HepG2 (cell line): ENCODE measurements around the gene EIF6. TPM values are rescaled to one million over a fixed set of nuclear protein-coding genes. Genes with fewer than 3 reads are reported as not detected.

ENCODE experiments used
- ELF1 ChIP-seq: sonication (generic); formaldehyde crosslinking; IDR thresholded peaks from 2 replicates; pipeline ENCODE4 v1.4.0; 2020; ENCODE audit warnings: missing genetic modification reagents
- ELK4 ChIP-seq: sonication (generic); formaldehyde crosslinking; IDR thresholded peaks from 2 replicates; pipeline ENCODE4 v1.9.0; 2021; ENCODE audit warnings: missing genetic modification reagents, borderline replicate concordance
- MYC ChIP-seq: sonication (generic); formaldehyde crosslinking; IDR thresholded peaks from 2 replicates; pipeline ENCODE4 v1.9.0; 2021; ENCODE audit warnings: missing genetic modification reagents, borderline replicate concordance
- PHF8 ChIP-seq: sonication (generic); formaldehyde crosslinking; IDR thresholded peaks from 2 replicates; pipeline ENCODE4 v1.5.0; 2020; ENCODE audit warnings: missing genetic modification reagents
- POLR2AphosphoS2 ChIP-seq: IDR thresholded peaks from 2 replicates; pipeline ENCODE4 v1.6.1; 2011; ENCODE audit warnings: low read depth, low read length, improper control_type of control experiment
- TAF1 ChIP-seq: sonication (generic); formaldehyde crosslinking; IDR thresholded peaks from 2 replicates; pipeline ENCODE4 v1.4.0; 2020; ENCODE audit warnings: missing genetic modification reagents
- ZKSCAN1 ChIP-seq: fragments of 150-350 bp; IDR thresholded peaks from 2 replicates; pipeline ENCODE4 v1.6.1; 2014; ENCODE audit warnings: low read length
- ZNF230 ChIP-seq: sonication (generic); formaldehyde crosslinking; IDR thresholded peaks from 2 replicates; pipeline ENCODE4 v1.4.0; 2020; ENCODE audit warnings: mild to moderate bottlenecking, missing genetic modification reagents
- ZNF687 ChIP-seq: sonication (generic); formaldehyde crosslinking; IDR thresholded peaks from 2 replicates; pipeline ENCODE4 v1.5.1; 2020; ENCODE audit warnings: mild to moderate bottlenecking, missing genetic modification reagents, moderate library complexity
- ZNF83 ChIP-seq: sonication (generic); formaldehyde crosslinking; IDR thresholded peaks from 2 replicates; pipeline ENCODE4 v1.4.0; 2020; ENCODE audit warnings: missing genetic modification reagents, mild to moderate bottlenecking, borderline replicate concordance
- ZNF883 ChIP-seq: sonication (generic); formaldehyde crosslinking; IDR thresholded peaks from 2 replicates; pipeline ENCODE4 v1.5.1; 2020; ENCODE audit warnings: mild to moderate bottlenecking, missing genetic modification reagents; ENCODE audit errors: not compliant biosample characterization
- polyA plus RNA-seq, 8 experiments: library from polyadenylated mRNA; depleted of rRNA in 3 of 8; stranded (reverse) in 7 of 8; unstranded in 1 of 8; fragments of >200 nt; fragmentation: Illumina TruSeq in 4 of 8; extraction: Trizol in 4 of 8; gene quantifications; 2 replicates each; pipeline versions ENCODE4 v1.2.1 to v1.2.3, GENCODE V29; 2011 to 2016; ENCODE audit warnings: low read depth in 4 of 8, missing spikeins in 1 of 8, mixed read lengths in 1 of 8; ENCODE audit not compliant: insufficient read depth in 1 of 8
- total RNA-seq, 5 experiments: library from RNA; depleted of rRNA; stranded (reverse); fragments of >200 nt; fragmentation: Illumina TruSeq; extraction: Trizol; gene quantifications; 2 replicates each; pipeline ENCODE4 v1.2.3, GENCODE V29; 2016; ENCODE audit warnings: low read depth in 1 of 5
- TF ChIP-seq, protein P1 (sequence below): sonication (generic); formaldehyde crosslinking; IDR thresholded peaks from 2 replicates; pipeline ENCODE4 v1.9.0; 2022; ENCODE audit warnings: low read depth, missing genetic modification reagents

The EIF6 gene
- total and polyA plus RNA-seq, 2 of the 13 experiments (the other 11 are each of a cell fraction or from before 2014, with no cell fraction given) = 462 to 466 TPM

- TF ChIP-seq, protein P1, sequence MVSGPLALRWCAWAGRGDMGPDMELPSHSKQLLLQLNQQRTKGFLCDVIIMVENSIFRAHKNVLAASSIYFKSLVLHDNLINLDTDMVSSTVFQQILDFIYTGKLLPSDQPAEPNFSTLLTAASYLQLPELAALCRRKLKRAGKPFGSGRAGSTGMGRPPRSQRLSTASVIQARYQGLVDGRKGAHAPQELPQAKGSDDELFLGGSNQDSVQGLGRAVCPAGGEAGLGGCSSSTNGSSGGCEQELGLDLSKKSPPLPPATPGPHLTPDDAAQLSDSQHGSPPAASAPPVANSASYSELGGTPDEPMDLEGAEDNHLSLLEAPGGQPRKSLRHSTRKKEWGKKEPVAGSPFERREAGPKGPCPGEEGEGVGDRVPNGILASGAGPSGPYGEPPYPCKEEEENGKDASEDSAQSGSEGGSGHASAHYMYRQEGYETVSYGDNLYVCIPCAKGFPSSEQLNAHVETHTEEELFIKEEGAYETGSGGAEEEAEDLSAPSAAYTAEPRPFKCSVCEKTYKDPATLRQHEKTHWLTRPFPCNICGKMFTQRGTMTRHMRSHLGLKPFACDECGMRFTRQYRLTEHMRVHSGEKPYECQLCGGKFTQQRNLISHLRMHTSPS = no peak
- TF ChIP-seq ZNF83 (CRISPR knock-in tag) (peak; percentile 58; the same call in 1 of the 2 replicates), ZKSCAN1 (no peak), POLR2AphosphoS2 (peak; percentile 24; the same call in 1 of the 2 replicates), ZNF687 (peak; percentile 80), ELF1 (no peak), ZNF230 (CRISPR knock-in tag) (0 out of 2 replicates have a peak, but pooled peaks have one; percentile 28), ZNF883 (CRISPR knock-in tag) (peak; percentile 48), PHF8 (CRISPR knock-in tag) (peak; percentile 37), TAF1 (CRISPR knock-in tag) (peak; percentile 47; the same call in 1 of the 2 replicates), MYC (0 out of 2 replicates have a peak, but pooled peaks have one; percentile 29), ELK4 (CRISPR knock-in tag) (no peak)
Measured at GRCh38 chr20:35263532-35264341, 20.8 kb downstream of the EIF6 start (continued).
